SH-SY5Y (cell line): ENCODE data around the gene INTS14.

Experiments used
- GATA2 ChIP-seq: IDR thresholded peaks from 2 replicates; pipeline ENCODE4 v1.6.1; 2011; ENCODE audit warnings: mild to moderate bottlenecking, low read depth, low read length
- GATA3 ChIP-seq: IDR thresholded peaks from 2 replicates; pipeline ENCODE4 v1.6.1; 2011; ENCODE audit warnings: low read depth, mild to moderate bottlenecking, low read length, moderate library complexity

DNA sequence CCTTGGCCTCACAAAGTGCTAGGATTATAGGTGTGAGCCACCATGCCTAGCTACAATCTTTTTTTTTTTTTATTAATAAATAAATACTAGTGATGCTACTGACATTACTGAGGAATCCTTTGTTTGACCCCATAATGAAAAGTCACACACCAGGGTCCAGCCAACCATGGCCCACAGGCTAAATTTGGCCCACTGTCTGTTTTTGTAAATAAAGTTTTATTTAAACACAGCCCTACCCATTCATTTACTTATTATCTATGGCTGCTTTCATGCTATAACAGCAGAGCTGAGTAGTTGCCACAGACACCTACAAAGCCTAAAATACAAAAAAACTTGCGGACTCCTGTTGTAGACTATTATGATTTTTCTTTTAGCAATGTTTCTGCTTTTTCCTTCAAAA is 7.4 kb downstream of the INTS14 start:
- no peak for TF ChIP-seq GATA2
- TF ChIP-seq GATA3: no peak
